HEK293 (cell line): Measurements from ENCODE around the gene ARHGAP30.

ENCODE experiments used
- CTCF ChIA-PET: fragments of 350-600 bp; formaldehyde crosslinking; extraction: SDS; loops from one replicate; lab custom pipeline; 2021; ENCODE audit warnings: antibody characterized with exemption; lab: Yijun Ruan, JAX
- POLR2A ChIA-PET: fragments of 300-600 bp; formaldehyde crosslinking; extraction: SDS; loops from one replicate; lab custom pipeline; 2020; ENCODE audit warnings: antibody characterized with exemption, inconsistent platforms; lab: Yijun Ruan, JAX
- H3K27ac ChIP-seq: fragments of 200-500 bp; sonication (Bioruptor generic); 2 replicates; pipeline ENCODE4 v1.5.1; 2014; ENCODE audit warnings: low read depth, low read length, control low read depth, inconsistent platforms; ENCODE audit errors: extremely low read depth
- H3K36me3 ChIP-seq, 2 experiments: fragments of 200-500 bp in 1 of 2; sonication (Bioruptor generic) in 1 of 2; 1 replicate in 1 of 2; 2 replicates in 1 of 2; pipeline ENCODE4 v1.5.1; 2014 to 2017; ENCODE audit warnings: inconsistent platforms in 2 of 2, low read length in 2 of 2; ENCODE audit not compliant: control insufficient read depth in 2 of 2, insufficient read depth in 1 of 2
- H3K4me1 ChIP-seq: fragments of 200-500 bp; sonication (Bioruptor generic); 2 replicates; pipeline ENCODE4 v1.5.1; 2014; ENCODE audit warnings: mild to moderate bottlenecking, low read length, inconsistent platforms; ENCODE audit not compliant: control insufficient read depth, insufficient read depth
- H3K4me3 ChIP-seq: 2 replicates; pipeline ENCODE4 v1.5.1; 2011; ENCODE audit warnings: low read depth, mild to moderate bottlenecking, control low read depth, low read length, moderate library complexity
- H3K9me3 ChIP-seq: fragments of 200-500 bp; sonication (Bioruptor generic); 2 replicates; pipeline ENCODE4 v1.5.1; 2014; ENCODE audit warnings: low read depth, low read length, inconsistent platforms; ENCODE audit not compliant: control insufficient read depth, insufficient read depth
- HOXC10 ChIP-seq: sonication (generic); formaldehyde crosslinking; IDR thresholded peaks from 2 replicates; pipeline ENCODE4 v1.8.1; 2023; ENCODE audit warnings: mild to moderate bottlenecking, missing genetic modification reagents
- KLF1 ChIP-seq: fragments of 450-650 bp; formaldehyde crosslinking; IDR thresholded peaks from 2 replicates; pipeline ENCODE4 v1.5.1; 2016; ENCODE audit warnings: missing biosample characterization, missing genetic modification characterization
- OSR2 ChIP-seq: fragments of 450-650 bp; formaldehyde crosslinking; IDR thresholded peaks from 2 replicates; pipeline ENCODE4 v1.5.1; 2016; ENCODE audit warnings: missing biosample characterization, missing genetic modification characterization
- ZFP69B ChIP-seq: fragments of 450-650 bp; formaldehyde crosslinking; IDR thresholded peaks from 2 replicates; pipeline ENCODE4 v1.5.1; 2016; ENCODE audit warnings: missing biosample characterization, missing genetic modification characterization
- ZNF10 ChIP-seq: fragments of 450-650 bp; formaldehyde crosslinking; IDR thresholded peaks from 2 replicates; pipeline ENCODE4 v1.5.1; 2017; ENCODE audit warnings: missing biosample characterization, missing genetic modification characterization
- ZNF146 ChIP-seq: fragments of 450-650 bp; formaldehyde crosslinking; IDR thresholded peaks from 2 replicates; pipeline ENCODE4 v1.5.1; 2016; ENCODE audit warnings: missing biosample characterization, missing genetic modification characterization
- ZNF202 ChIP-seq: fragments of 450-650 bp; formaldehyde crosslinking; IDR thresholded peaks from 2 replicates; pipeline ENCODE4 v1.5.1; 2016; ENCODE audit warnings: missing biosample characterization, missing genetic modification characterization, borderline replicate concordance
- ZNF211 ChIP-seq: fragments of 450-650 bp; formaldehyde crosslinking; IDR thresholded peaks from 2 replicates; pipeline ENCODE4 v1.5.1; 2016; ENCODE audit warnings: low read depth, missing biosample characterization, missing genetic modification characterization
- ZNF274 ChIP-seq, 2 experiments: fragments of 200-500 bp in 1 of 2; fragments of 450-650 bp in 1 of 2; sonication (Bioruptor generic) in 1 of 2; formaldehyde crosslinking in 1 of 2; IDR thresholded peaks; 2 replicates each; pipeline versions ENCODE4 v1.5.1 to v1.6.1; 2014 to 2016; ENCODE audit warnings: borderline replicate concordance in 1 of 2, inconsistent platforms in 1 of 2, low read length in 1 of 2, missing biosample characterization in 1 of 2, missing genetic modification characterization in 1 of 2
- ZNF501 ChIP-seq: fragments of 450-650 bp; formaldehyde crosslinking; IDR thresholded peaks from 2 replicates; pipeline ENCODE4 v1.5.1; 2016; ENCODE audit warnings: missing biosample characterization, missing genetic modification characterization
- ZNF544 ChIP-seq: fragments of 450-650 bp; formaldehyde crosslinking; IDR thresholded peaks from 2 replicates; pipeline ENCODE4 v1.5.0; 2017; ENCODE audit warnings: missing biosample characterization, missing genetic modification characterization
- ZNF555 ChIP-seq: fragments of 450-650 bp; formaldehyde crosslinking; conservative IDR thresholded peaks from 2 replicates; pipeline ENCODE4 v1.5.1; 2017; ENCODE audit warnings: missing biosample characterization, mild to moderate bottlenecking, missing genetic modification characterization, inconsistent platforms
- ZNF558 ChIP-seq: fragments of 450-650 bp; formaldehyde crosslinking; IDR thresholded peaks from 2 replicates; pipeline ENCODE4 v1.5.1; 2016; ENCODE audit warnings: missing biosample characterization, missing genetic modification characterization
- ZNF596 ChIP-seq: fragments of 450-650 bp; IDR thresholded peaks from 2 replicates; pipeline ENCODE4 v1.5.0; 2018; ENCODE audit warnings: missing biosample characterization, mild to moderate bottlenecking, missing genetic modification characterization, moderate library complexity
- ZNF707 ChIP-seq: fragments of 450-650 bp; formaldehyde crosslinking; IDR thresholded peaks from 2 replicates; pipeline ENCODE4 v1.5.1; 2016; ENCODE audit warnings: missing biosample characterization, missing genetic modification characterization
- ZNF791 ChIP-seq: fragments of 450-650 bp; formaldehyde crosslinking; IDR thresholded peaks from 2 replicates; pipeline ENCODE4 v1.5.1; 2016; ENCODE audit warnings: missing biosample characterization, missing genetic modification characterization
- TF ChIP-seq, protein P1 (sequence below): fragments of 450-650 bp; formaldehyde crosslinking; conservative IDR thresholded peaks from 2 replicates; pipeline ENCODE4 v1.5.1; 2016; ENCODE audit warnings: low read depth, missing biosample characterization, missing genetic modification characterization
- TF ChIP-seq, protein P2 (sequence below): fragments of 450-650 bp; formaldehyde crosslinking; IDR thresholded peaks from 2 replicates; pipeline ENCODE4 v1.5.1; 2017; ENCODE audit warnings: missing biosample characterization, mild to moderate bottlenecking, missing genetic modification characterization, moderate library complexity
- TF ChIP-seq, protein P3 (sequence below): fragments of 450-650 bp; formaldehyde crosslinking; IDR thresholded peaks from 2 replicates; pipeline ENCODE4 v1.5.1; 2016; ENCODE audit warnings: missing biosample characterization, missing genetic modification characterization, low read depth
- TF ChIP-seq, protein P4 (sequence below): fragments of 450-650 bp; formaldehyde crosslinking; IDR thresholded peaks from 2 replicates; pipeline ENCODE4 v1.5.1; 2016; ENCODE audit warnings: missing biosample characterization, missing genetic modification characterization, borderline replicate concordance

ARHGAP30 gene

DNA sequence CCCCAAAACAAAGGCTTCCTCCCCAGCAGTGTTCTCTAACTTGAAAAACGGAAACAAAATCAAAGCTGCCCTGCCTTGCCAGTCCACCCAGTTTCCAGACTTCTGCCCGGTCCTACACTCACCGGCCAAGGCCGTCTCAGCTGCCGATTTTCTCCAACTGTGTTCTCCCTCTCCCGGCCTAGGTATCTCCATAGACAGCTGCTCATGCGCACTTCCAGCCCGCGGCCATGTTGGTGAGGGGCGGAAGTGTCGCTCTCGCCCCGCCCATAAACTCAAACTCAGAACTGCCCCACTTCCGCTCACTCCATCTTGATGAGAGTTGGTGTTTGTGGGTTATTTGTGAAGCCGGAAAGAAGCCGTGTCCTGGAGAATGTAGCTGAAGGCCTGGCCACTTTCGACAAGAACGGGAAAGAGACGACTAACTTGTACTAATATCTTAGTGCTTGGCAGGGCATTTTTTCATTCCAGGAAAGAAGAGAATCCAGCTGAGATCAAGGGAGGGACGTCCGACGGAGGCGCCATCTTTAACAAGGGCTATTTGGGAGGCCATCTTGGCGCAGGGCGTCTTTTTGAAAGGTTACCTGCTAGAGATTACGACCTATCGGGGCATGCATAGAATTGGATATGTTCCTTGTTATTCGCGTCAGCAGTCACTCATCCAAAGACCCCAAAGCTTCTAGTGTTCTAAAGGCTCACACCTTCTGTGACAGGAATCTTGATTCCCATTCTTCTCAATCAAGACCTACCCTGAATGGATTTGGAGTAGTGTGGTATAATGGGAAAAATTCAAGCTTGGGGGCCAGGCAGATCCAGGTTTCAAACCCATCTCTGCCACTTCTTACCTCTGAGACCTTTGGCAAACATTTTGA lies 23.7 kb downstream of the ARHGAP30 start, which contains the start of gene USF1 (continued):
- TF ChIP-seq, protein P1, sequence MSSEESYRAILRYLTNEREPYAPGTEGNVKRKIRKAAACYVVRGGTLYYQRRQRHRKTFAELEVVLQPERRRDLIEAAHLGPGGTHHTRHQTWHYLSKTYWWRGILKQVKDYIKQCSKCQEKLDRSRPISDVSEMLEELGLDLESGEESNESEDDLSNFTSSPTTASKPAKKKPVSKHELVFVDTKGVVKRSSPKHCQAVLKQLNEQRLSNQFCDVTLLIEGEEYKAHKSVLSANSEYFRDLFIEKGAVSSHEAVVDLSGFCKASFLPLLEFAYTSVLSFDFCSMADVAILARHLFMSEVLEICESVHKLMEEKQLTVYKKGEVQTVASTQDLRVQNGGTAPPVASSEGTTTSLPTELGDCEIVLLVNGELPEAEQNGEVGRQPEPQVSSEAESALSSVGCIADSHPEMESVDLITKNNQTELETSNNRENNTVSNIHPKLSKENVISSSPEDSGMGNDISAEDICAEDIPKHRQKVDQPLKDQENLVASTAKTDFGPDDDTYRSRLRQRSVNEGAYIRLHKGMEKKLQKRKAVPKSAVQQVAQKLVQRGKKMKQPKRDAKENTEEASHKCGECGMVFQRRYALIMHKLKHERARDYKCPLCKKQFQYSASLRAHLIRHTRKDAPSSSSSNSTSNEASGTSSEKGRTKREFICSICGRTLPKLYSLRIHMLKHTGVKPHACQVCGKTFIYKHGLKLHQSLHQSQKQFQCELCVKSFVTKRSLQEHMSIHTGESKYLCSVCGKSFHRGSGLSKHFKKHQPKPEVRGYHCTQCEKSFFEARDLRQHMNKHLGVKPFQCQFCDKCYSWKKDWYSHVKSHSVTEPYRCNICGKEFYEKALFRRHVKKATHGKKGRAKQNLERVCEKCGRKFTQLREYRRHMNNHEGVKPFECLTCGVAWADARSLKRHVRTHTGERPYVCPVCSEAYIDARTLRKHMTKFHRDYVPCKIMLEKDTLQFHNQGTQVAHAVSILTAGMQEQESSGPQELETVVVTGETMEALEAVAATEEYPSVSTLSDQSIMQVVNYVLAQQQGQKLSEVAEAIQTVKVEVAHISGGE, result peak; percentile 89
- peak; percentile 34; the same call in 1 of the 2 replicates for TF ChIP-seq ZNF501
- no peak for TF ChIP-seq ZNF202 (tag by site-specific recombination)
- TF ChIP-seq, all 188 proteins: peak for 37

DNA sequence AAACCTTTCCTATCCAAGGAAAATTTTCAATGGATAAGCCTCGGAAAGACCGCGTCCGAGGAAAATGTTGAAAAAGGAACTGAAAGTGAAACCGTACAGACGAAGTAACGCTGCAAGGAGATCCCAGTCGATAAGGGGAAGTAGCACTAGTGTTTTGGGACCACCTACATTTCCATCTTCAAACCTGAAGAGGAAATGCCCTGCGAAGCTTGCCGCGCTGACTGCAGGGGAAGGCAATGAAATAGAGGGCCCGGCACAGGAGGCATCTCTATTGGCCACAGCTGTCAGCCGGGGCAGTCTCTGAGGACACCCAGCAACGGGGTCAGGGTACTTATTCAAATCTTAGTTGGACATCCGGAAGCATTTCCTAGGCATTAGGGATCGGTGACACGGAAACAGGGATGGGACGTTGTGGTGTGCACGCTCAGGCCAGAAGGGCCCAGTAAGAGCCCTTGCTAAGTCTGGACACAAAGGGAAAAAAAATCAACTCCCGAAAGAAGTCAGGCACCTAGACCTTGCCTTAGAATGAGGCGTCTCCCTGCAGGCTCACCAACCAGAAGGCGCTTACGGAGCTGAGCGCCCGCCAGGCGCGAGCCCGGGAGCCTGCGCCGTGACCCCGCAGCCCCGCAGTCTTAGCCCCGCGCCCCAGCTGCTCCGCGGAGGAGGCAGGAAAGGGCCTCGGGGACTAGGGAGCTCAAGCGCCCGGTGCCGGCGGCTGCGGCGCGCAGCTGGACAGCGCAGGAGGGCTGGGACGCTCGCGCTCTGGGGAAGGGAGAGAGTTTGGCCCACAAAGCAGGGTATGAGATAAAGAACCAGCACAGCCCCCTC lies 24.6 kb downstream of the ARHGAP30 start:
- POLR2A ChIA-PET, result interaction anchor here (0.5 to 2.4 kb wide), 17 partner anchors 9 to 180 kb away, joined by 3 to 50 read pairs (median 4); partner anchors contain the start of genes B4GALT3, DEDD, F11R and KLHDC9
- Histone ChIP-seq H3K9me3 (no peaks in the 10 kb centered on the region), H3K4me1 (0 out of 2 replicates have a peak, but pooled peaks cover 4% of the 10 kb centered on the region), H3K4me3 (peak overlapping the region; percentile 64), H3K27ac (peak overlapping the region; percentile 65), H3K36me3 (peaks cover 9 to 33% of the 10 kb centered on the region in 2 experiments)
- CTCF ChIA-PET, result interaction anchor here (0.6 to 4.6 kb wide), 10 partner anchors 10 to 113 kb away, joined by 3 to 27 read pairs (median 4); partner anchors contain the start of genes ARHGAP30, F11R, KLHDC9 and UFC1
- TF ChIP-seq, protein P2, sequence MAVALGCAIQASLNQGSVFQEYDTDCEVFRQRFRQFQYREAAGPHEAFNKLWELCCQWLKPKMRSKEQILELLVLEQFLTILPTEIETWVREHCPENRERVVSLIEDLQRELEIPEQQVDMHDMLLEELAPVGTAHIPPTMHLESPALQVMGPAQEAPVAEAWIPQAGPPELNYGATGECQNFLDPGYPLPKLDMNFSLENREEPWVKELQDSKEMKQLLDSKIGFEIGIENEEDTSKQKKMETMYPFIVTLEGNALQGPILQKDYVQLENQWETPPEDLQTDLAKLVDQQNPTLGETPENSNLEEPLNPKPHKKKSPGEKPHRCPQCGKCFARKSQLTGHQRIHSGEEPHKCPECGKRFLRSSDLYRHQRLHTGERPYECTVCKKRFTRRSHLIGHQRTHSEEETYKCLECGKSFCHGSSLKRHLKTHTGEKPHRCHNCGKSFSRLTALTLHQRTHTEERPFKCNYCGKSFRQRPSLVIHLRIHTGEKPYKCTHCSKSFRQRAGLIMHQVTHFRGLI, result no peak
- no peak for TF ChIP-seq ZNF544
- no peak for TF ChIP-seq ZNF558 (tag by site-specific recombination)
- TF ChIP-seq ZNF274 (IDR thresholded peaks at IDR 0.05; ENCODE audit: low read length), result no peak
- no peak for TF ChIP-seq ZNF274 (tag by site-specific recombination; IDR thresholded peaks at IDR 0.05; ENCODE audit: borderline replicate concordance)
- TF ChIP-seq ZNF10 (tag by site-specific recombination), result 0 out of 2 replicates have a peak, but pooled peaks have one; percentile 11
- TF ChIP-seq KLF1 (tag by site-specific recombination), result no peak
- TF ChIP-seq ZNF211 (tag by site-specific recombination), result no peak
- TF ChIP-seq, protein P3, sequence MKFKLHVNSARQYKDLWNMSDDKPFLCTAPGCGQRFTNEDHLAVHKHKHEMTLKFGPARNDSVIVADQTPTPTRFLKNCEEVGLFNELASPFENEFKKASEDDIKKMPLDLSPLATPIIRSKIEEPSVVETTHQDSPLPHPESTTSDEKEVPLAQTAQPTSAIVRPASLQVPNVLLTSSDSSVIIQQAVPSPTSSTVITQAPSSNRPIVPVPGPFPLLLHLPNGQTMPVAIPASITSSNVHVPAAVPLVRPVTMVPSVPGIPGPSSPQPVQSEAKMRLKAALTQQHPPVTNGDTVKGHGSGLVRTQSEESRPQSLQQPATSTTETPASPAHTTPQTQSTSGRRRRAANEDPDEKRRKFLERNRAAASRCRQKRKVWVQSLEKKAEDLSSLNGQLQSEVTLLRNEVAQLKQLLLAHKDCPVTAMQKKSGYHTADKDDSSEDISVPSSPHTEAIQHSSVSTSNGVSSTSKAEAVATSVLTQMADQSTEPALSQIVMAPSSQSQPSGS (tag by site-specific recombination), result no peak
- TF ChIP-seq, protein P4, sequence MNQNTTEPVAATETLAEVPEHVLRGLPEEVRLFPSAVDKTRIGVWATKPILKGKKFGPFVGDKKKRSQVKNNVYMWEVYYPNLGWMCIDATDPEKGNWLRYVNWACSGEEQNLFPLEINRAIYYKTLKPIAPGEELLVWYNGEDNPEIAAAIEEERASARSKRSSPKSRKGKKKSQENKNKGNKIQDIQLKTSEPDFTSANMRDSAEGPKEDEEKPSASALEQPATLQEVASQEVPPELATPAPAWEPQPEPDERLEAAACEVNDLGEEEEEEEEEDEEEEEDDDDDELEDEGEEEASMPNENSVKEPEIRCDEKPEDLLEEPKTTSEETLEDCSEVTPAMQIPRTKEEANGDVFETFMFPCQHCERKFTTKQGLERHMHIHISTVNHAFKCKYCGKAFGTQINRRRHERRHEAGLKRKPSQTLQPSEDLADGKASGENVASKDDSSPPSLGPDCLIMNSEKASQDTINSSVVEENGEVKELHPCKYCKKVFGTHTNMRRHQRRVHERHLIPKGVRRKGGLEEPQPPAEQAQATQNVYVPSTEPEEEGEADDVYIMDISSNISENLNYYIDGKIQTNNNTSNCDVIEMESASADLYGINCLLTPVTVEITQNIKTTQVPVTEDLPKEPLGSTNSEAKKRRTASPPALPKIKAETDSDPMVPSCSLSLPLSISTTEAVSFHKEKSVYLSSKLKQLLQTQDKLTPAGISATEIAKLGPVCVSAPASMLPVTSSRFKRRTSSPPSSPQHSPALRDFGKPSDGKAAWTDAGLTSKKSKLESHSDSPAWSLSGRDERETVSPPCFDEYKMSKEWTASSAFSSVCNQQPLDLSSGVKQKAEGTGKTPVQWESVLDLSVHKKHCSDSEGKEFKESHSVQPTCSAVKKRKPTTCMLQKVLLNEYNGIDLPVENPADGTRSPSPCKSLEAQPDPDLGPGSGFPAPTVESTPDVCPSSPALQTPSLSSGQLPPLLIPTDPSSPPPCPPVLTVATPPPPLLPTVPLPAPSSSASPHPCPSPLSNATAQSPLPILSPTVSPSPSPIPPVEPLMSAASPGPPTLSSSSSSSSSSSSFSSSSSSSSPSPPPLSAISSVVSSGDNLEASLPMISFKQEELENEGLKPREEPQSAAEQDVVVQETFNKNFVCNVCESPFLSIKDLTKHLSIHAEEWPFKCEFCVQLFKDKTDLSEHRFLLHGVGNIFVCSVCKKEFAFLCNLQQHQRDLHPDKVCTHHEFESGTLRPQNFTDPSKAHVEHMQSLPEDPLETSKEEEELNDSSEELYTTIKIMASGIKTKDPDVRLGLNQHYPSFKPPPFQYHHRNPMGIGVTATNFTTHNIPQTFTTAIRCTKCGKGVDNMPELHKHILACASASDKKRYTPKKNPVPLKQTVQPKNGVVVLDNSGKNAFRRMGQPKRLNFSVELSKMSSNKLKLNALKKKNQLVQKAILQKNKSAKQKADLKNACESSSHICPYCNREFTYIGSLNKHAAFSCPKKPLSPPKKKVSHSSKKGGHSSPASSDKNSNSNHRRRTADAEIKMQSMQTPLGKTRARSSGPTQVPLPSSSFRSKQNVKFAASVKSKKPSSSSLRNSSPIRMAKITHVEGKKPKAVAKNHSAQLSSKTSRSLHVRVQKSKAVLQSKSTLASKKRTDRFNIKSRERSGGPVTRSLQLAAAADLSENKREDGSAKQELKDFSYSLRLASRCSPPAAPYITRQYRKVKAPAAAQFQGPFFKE (tag by site-specific recombination), result no peak
- TF ChIP-seq ZNF146 (tag by site-specific recombination), result no peak
- 0 out of 2 replicates have a peak, but pooled peaks have one; percentile 31 for TF ChIP-seq ZNF596 (tag by site-specific recombination)
- no peak for TF ChIP-seq ZFP69B (tag by site-specific recombination)
- TF ChIP-seq HOXC10 (CRISPR knock-in tag), result no peak
- TF ChIP-seq ZNF555 (tag by site-specific recombination), result no peak
- TF ChIP-seq OSR2, result no peak
- TF ChIP-seq ZNF791, result no peak
- no peak for TF ChIP-seq ZNF707 (tag by site-specific recombination)
